ENCODE results near the gene CLRN3. TPM values are rescaled to one million over a fixed set of nuclear protein-coding genes. Genes with fewer than 3 reads are reported as not detected.

Gene CLRN3
- total RNA-seq, 1 experiment from 2014 or later: not detected

- H3K4me1 ChIP-seq (replicated peaks; ENCODE audit: insufficient read depth): peaks cover 11% of the 10 kb centered on the region
- no TSS peak for BruUV-seq (replicated peaks)
- intact Hi-C loops (cut with micrococcal nuclease; ENCODE audit: unreplicated experiment): loop anchor here (2.0 kb wide), 1 partner anchor 15 kb away; no protein-coding TSS in a partner anchor
- TF ChIP-seq EZH2 (IDR thresholded peaks at IDR 0.05; ENCODE audit: low read depth): no peak
- TF ChIP-seq, protein P1, sequence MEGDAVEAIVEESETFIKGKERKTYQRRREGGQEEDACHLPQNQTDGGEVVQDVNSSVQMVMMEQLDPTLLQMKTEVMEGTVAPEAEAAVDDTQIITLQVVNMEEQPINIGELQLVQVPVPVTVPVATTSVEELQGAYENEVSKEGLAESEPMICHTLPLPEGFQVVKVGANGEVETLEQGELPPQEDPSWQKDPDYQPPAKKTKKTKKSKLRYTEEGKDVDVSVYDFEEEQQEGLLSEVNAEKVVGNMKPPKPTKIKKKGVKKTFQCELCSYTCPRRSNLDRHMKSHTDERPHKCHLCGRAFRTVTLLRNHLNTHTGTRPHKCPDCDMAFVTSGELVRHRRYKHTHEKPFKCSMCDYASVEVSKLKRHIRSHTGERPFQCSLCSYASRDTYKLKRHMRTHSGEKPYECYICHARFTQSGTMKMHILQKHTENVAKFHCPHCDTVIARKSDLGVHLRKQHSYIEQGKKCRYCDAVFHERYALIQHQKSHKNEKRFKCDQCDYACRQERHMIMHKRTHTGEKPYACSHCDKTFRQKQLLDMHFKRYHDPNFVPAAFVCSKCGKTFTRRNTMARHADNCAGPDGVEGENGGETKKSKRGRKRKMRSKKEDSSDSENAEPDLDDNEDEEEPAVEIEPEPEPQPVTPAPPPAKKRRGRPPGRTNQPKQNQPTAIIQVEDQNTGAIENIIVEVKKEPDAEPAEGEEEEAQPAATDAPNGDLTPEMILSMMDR (conservative IDR thresholded peaks at IDR 0.05): no peak
- DNase-seq: no peak
- H3F3A ChIP-seq (ENCODE audit: insufficient read depth, low read depth): no peaks in the 10 kb centered on the region; the same call in 1 of the 2 replicates
- no peak overlapping the region for H3K4me3 ChIP-seq
- no peak overlapping the region for H3K4me2 ChIP-seq
- H4K20me1 ChIP-seq (ENCODE audit: insufficient read depth): no peaks in the 10 kb centered on the region
- POLR2A ChIA-PET (ENCODE audit: unreplicated experiment): no interaction called here
- H3K36me3 ChIP-seq (ENCODE audit: low read depth): no peaks in the 10 kb centered on the region
- H3K79me2 ChIP-seq (ENCODE audit: low read depth): no peaks in the 10 kb centered on the region
- H3K27ac ChIP-seq: no peak overlapping the region
- no peaks in the 10 kb centered on the region for H3K9me2 ChIP-seq (ENCODE audit: insufficient read depth)
- no peaks in the 10 kb centered on the region for H3K27me3 ChIP-seq (ENCODE audit: insufficient read depth, low read depth)
- CTCF ChIA-PET: no interaction called here
- no peaks in the 10 kb centered on the region for H3K9me3 ChIP-seq (ENCODE audit: insufficient read depth, low read depth)
- no peak overlapping the region for H2AFZ ChIP-seq
Measured at GRCh38 chr10:127937915-127938463, 45.2 kb upstream of the CLRN3 start.

- CTCF ChIA-PET: no interaction called here
Measured at GRCh38 chr10:127937069-127937468, 44.3 kb upstream of the CLRN3 start.

DNA sequence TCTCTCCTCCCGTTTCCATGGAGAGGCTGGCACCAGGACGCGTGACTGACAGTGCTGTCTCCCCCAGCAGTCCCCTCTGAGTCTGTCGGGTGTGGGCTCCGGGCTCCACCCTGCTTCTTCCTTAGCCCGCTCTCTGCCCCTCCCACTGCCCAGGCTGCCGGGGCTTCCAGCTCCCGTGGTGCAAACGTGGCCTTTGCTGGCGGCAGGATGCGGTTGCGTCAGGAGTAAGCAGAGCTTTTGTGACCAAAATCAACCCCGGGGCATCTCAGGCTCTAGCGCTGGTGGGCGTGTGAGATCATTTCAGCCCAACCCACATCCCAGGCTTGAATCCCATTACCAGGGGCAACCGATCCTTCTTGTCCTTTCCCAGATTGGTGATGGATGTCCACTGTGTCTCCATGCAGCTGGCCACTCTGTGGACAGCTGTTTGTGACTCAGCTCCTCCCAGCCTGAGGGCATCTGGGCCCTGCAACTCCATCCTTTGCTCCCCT, 42.4 kb upstream of the CLRN3 start:
- Histone ChIP-seq H3K4me2 (no peak overlapping the region), H3K9me2 (ENCODE audit: insufficient read depth) (no peaks in the 10 kb centered on the region), H3K79me2 (ENCODE audit: low read depth) (no peaks in the 10 kb centered on the region; the same call in 1 of the 2 replicates), H3K27me3 (ENCODE audit: insufficient read depth, low read depth) (no peaks in the 10 kb centered on the region), H2AFZ (no peak overlapping the region), H3K4me1 (replicated peaks; ENCODE audit: insufficient read depth) (peaks cover 11% of the 10 kb centered on the region), H3K36me3 (ENCODE audit: low read depth) (no peaks in the 10 kb centered on the region), H3K9me3 (ENCODE audit: insufficient read depth, low read depth) (no peaks in the 10 kb centered on the region), H4K20me1 (ENCODE audit: insufficient read depth) (no peaks in the 10 kb centered on the region), H3K4me3 (no peak overlapping the region), H3F3A (ENCODE audit: insufficient read depth, low read depth) (no peaks in the 10 kb centered on the region; the same call in 1 of the 2 replicates), H3K27ac (no peak overlapping the region)
- TF ChIP-seq, protein P1 (conservative IDR thresholded peaks at IDR 0.05): no peak
- no peak for TF ChIP-seq EZH2 (IDR thresholded peaks at IDR 0.05; ENCODE audit: low read depth)
- intact Hi-C loops (cut with micrococcal nuclease; ENCODE audit: unreplicated experiment): no loop called here
- POLR2A ChIA-PET (ENCODE audit: unreplicated experiment): no interaction called here
- CTCF ChIA-PET: no interaction called here
- BruUV-seq (replicated peaks): no TSS peak
- no peak for DNase-seq

More at GRCh38 chr10:127937069-127937468, 44.3 kb upstream of the CLRN3 start:
- no peaks in the 10 kb centered on the region; the same call in 1 of the 2 replicates for H3F3A ChIP-seq (ENCODE audit: insufficient read depth, low read depth)
- TF ChIP-seq EZH2 (IDR thresholded peaks at IDR 0.05; ENCODE audit: low read depth): no peak
- TF ChIP-seq, protein P1 (conservative IDR thresholded peaks at IDR 0.05): no peak
- DNase-seq: peak in 1 of 2 experiments; percentile 70
- H3K36me3 ChIP-seq (ENCODE audit: low read depth): no peaks in the 10 kb centered on the region
- POLR2A ChIA-PET (ENCODE audit: unreplicated experiment): no interaction called here
- H3K27me3 ChIP-seq (ENCODE audit: insufficient read depth, low read depth): no peaks in the 10 kb centered on the region
- intact Hi-C loops (cut with micrococcal nuclease; ENCODE audit: unreplicated experiment): loop anchor here (2.0 kb wide), 1 partner anchor 14 kb away; no protein-coding TSS in a partner anchor
- H3K4me1 ChIP-seq (replicated peaks; ENCODE audit: insufficient read depth): peaks cover 11% of the 10 kb centered on the region
- H3K27ac ChIP-seq: peak overlapping the region; percentile 47; the same call in 1 of the 2 replicates
- no peak overlapping the region for H3K4me2 ChIP-seq
- no peaks in the 10 kb centered on the region for H4K20me1 ChIP-seq (ENCODE audit: insufficient read depth)
- no peak overlapping the region for H2AFZ ChIP-seq
- H3K9me3 ChIP-seq (ENCODE audit: insufficient read depth, low read depth): no peaks in the 10 kb centered on the region
- no peaks in the 10 kb centered on the region for H3K79me2 ChIP-seq (ENCODE audit: low read depth)
- BruUV-seq (replicated peaks): no TSS peak
- H3K4me3 ChIP-seq: no peak overlapping the region
- H3K9me2 ChIP-seq (ENCODE audit: insufficient read depth): no peaks in the 10 kb centered on the region

Measured in PC-9 (cell line).